Psoas muscle (tissue), 8 donors: ENCODE measurements around the gene EPN3. TPM values are rescaled to one million over a fixed set of nuclear protein-coding genes. Genes with fewer than 3 reads are reported as not detected.
A peak's percentile ranks its signal among the peaks of the same experiment; 100 is the strongest.

Experiments
- ATAC-seq, 4 donors: fragments of 200-7000 bp; cut with Tn5 transposase; one replicate each; pipeline ENCODE4 v1.9.1; 2020; ENCODE audit warnings: moderate library complexity in 3 of 4, mild to moderate bottlenecking in 2 of 4
- DNase-seq, 2 donors: peaks; one replicate each; pipeline ENCODE4 v3.0.0-alpha.2; 2020
- H3K27ac ChIP-seq: fragments of 200-600 bp; one replicate; pipeline ENCODE4 v1.8.0; 2022
- H3K27me3 ChIP-seq, 3 donors: fragments of 200-600 bp in 1 of 3; one replicate each; pipeline versions ENCODE4 v1.6.1 to v1.8.0; 2013 to 2022; ENCODE audit warnings: low read length in 2 of 3, mild to moderate bottlenecking in 2 of 3, moderate library complexity in 1 of 3; ENCODE audit not compliant: insufficient read depth in 3 of 3
- H3K36me3 ChIP-seq, 2 donors: fragments of 200-600 bp in 1 of 2; one replicate each; pipeline versions ENCODE4 v1.6.1 to v1.8.0; 2013 to 2022; ENCODE audit warnings: low read depth in 1 of 2, mild to moderate bottlenecking in 1 of 2, moderate library complexity in 1 of 2; ENCODE audit not compliant: insufficient read depth in 1 of 2
- H3K4me1 ChIP-seq: fragments of 200-600 bp; one replicate; pipeline ENCODE4 v1.8.0; 2022
- H3K4me3 ChIP-seq: fragments of 200-600 bp; one replicate; pipeline ENCODE4 v1.8.0; 2022; ENCODE audit warnings: mild to moderate bottlenecking
- H3K9me3 ChIP-seq: fragments of 200-600 bp; one replicate; pipeline ENCODE4 v1.8.0; 2022
- WGBS, 3 donors: extraction: QIAGEN DNeasy Blood & Tissue Kit; methylation state at CpG; one replicate each; pipeline versions ENCODE4 v1.1.6 to v1.1.7; 2013; 5-methylcytosine and 5-hydroxymethylcytosine counted together
- intact Hi-C, 2 donors: fragments of 100-400 bp; cut with DNase I; formaldehyde crosslinking; loops; one replicate each; pipeline versions ENCODE4 v1.11.0 to v1.14.2; 2022
- polyA plus RNA-seq, 3 donors: library from polyadenylated mRNA; stranded (reverse); fragments of 200-250 nt; gene quantifications; one replicate each; pipeline ENCODE4 v1.2.3, GENCODE V29; 2013
- total RNA-seq, 4 donors: library from RNA; stranded (reverse); fragmentation: NEBNext Ultra II Directional in 2 of 4; extraction: Animal tissue kit (Norgen Biotek cat#: 25700) in 2 of 4; gene quantifications; one replicate each; pipeline versions ENCODE4 v1.2.1 to v1.2.4, GENCODE V29; 2021 to 2023
- TF ChIP-seq, protein P1 (sequence below): fragments of 200-600 bp; IDR thresholded peaks from one replicate; pipeline ENCODE4 v1.8.0; 2022; ENCODE audit warnings: antibody characterized with exemption
- donor health status: healthy with polysubstance abuse.
- donor health status: DM: no; HTN: no; CAD: no; lungs with moderate emphysema.
- donor health status: Bipolar disorder and iron deficiency.
- donor health status: healthy.
- donor health status: DM: yes; HTN: yes; CAD: no.
- donor health status: DM: no; HTN: no; CAD: no.
- donor health status: DM: no; HTN: no; CAD: no.
- donor health status: DM: yes; HTN: yes; CAD: no.

Gene EPN3
- total and polyA plus RNA-seq, 7 donors = 0.03 to 0.15 (median 0.12) TPM; not detected in 4

DNA sequence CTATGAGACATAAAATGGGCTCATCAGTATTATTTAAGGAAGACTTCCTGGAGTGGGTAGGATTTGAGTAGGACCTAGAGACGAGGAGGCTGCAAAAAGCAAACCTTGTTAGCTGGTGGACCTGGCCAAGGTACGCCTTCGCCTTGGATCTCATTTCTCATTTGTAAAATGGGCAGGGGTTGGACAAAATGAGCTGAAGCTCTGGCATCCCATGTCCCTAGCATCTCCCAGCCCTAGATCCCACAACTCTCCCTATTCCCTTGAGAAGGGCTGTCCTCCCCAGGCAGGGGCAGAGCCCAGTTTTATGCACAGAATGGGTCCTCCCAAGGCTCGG is 14.1 kb downstream of the EPN3 start:
- 46 to 59% (median 54%) methylated on average over 4 of the region's 4 CpGs for WGBS, 3 donors
- TF ChIP-seq, protein P1, sequence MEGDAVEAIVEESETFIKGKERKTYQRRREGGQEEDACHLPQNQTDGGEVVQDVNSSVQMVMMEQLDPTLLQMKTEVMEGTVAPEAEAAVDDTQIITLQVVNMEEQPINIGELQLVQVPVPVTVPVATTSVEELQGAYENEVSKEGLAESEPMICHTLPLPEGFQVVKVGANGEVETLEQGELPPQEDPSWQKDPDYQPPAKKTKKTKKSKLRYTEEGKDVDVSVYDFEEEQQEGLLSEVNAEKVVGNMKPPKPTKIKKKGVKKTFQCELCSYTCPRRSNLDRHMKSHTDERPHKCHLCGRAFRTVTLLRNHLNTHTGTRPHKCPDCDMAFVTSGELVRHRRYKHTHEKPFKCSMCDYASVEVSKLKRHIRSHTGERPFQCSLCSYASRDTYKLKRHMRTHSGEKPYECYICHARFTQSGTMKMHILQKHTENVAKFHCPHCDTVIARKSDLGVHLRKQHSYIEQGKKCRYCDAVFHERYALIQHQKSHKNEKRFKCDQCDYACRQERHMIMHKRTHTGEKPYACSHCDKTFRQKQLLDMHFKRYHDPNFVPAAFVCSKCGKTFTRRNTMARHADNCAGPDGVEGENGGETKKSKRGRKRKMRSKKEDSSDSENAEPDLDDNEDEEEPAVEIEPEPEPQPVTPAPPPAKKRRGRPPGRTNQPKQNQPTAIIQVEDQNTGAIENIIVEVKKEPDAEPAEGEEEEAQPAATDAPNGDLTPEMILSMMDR = no peak
- H3K27ac ChIP-seq = peak overlapping the region; percentile 83
- no peak for ATAC-seq
- DNase-seq = no peak
- H3K4me1 ChIP-seq = peaks cover 7% of the 10 kb centered on the region
- no peaks in the 10 kb centered on the region for H3K9me3 ChIP-seq
- peaks cover 0 to 4% of the 10 kb centered on the region in 2 donors for H3K36me3 ChIP-seq
- intact Hi-C loops = loop anchor here (2.0 to 5.0 kb wide), 4 partner anchors 64 to 296 kb away; no protein-coding TSS in a partner anchor
- no peaks in the 10 kb centered on the region for H3K27me3 ChIP-seq
- peak overlapping the region; percentile 85 for H3K4me3 ChIP-seq

DNA sequence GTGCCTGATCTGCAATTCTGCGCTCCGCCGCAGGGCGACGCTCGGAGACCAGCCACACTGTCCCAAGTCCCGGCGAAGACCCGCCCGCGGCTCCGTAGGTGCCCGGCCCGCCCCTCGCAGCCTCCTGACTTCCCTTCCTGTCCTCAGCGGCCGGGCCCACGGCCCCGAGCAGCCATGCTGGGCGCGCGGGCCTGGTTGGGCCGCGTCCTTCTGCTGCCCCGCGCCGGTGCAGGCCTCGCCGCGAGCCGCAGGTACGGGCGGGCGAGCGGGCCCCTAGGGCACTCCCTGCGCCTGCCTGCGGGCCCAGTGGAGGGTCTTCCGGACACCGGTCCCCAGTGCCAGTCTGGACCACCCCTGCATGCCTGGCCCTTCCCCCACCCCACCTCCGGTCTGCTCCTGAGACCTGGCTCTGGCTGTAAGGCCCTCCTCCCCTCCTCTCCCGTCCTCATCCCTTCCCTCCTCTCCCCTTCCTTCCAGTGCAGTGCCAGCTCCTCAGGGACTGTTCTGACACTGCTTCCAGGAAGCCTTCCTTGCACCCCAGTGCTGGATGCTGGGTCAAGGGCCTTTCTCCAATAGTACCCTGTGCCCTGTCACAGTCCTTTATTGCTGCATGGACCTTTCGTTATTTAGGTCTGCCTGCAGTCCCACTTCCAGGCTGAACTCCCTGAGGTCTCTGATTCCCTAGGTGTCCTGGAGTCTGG is 14.7 kb downstream of the EPN3 start, which contains the start of gene SPATA20:
Gene SPATA20 (plus strand): TSS at position 140 of the 701 bp plus-strand sequence. CDS start 35 bp downstream, at position 175.
- H3K4me1 ChIP-seq = peaks cover 7% of the 10 kb centered on the region
- ATAC-seq (peak; percentile 82 to 90 (median 86)), DNase-seq (peak; percentile 91 to 94)
- H3K27me3 ChIP-seq = no peaks in the 10 kb centered on the region
- intact Hi-C loops = loop anchor here (2.0 to 5.0 kb wide), 4 partner anchors 65 to 296 kb away; no protein-coding TSS in a partner anchor
- H3K36me3 ChIP-seq = peaks cover 0 to 9% of the 10 kb centered on the region in 2 donors
- WGBS, 3 donors = 1 to 5% (median 2%) methylated on average over 18 to 42 of the region's 42 CpGs
- H3K9me3 ChIP-seq = no peaks in the 10 kb centered on the region
- TF ChIP-seq, protein P1 = peak; percentile 99
- H3K4me3 ChIP-seq = peak within 1 kb of the TSS; percentile 85
- peak within 1 kb of the TSS; percentile 83 for H3K27ac ChIP-seq

DNA sequence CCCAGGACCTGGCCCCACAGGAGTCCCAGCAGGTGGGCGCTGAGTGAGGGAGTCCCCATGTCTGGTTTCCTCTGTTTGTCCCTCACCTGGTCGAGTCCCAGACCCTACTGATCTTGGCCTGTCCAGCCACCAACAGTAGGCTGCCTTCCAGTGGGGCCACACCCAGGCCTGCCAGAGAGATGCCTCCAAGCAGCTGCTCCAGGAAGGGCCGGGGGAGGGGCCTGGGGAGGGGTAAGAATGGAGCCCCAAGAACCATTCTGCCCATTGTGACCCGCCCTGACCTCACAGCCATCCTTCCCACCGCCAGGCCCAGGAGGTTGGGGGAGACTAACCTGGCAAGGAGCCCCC is 15.2 kb downstream of the EPN3 start:
- ATAC-seq (peak; percentile 3 to 30 (median 14)), DNase-seq (no peak)
- peaks cover 0 to 13% of the 10 kb centered on the region in 2 donors for H3K36me3 ChIP-seq
- intact Hi-C loops = loop anchor here (2.0 to 5.0 kb wide), 5 partner anchors 65 to 295 kb away; no protein-coding TSS in a partner anchor
- no peaks in the 10 kb centered on the region for H3K9me3 ChIP-seq
- peaks cover 3% of the 10 kb centered on the region for H3K4me1 ChIP-seq
- TF ChIP-seq, protein P1 = no peak
- peak overlapping the region; percentile 83 for H3K27ac ChIP-seq
- WGBS, 3 donors = 38 to 68% (median 66%) methylated on average over 5 of the region's 5 CpGs
- H3K27me3 ChIP-seq = no peaks in the 10 kb centered on the region
- peak overlapping the region; percentile 85 for H3K4me3 ChIP-seq

DNA sequence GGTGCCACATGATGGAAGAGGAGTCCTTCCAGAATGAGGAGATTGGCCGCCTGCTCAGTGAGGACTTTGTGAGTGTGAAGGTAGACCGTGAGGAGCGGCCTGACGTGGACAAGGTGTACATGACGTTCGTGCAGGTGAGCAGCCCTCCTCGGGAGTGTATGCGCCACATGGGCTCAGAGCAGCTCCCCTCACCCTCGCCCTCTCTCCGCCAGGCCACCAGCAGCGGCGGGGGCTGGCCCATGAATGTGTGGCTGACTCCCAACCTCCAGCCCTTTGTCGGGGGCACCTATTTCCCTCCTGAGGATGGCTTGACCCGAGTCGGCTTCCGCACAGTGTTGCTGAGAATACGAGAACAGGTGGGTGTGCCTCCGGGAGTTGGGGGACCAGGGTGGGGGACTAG is 16.3 kb downstream of the EPN3 start:
- H3K4me3 ChIP-seq = no peak overlapping the region
- H3K27me3 ChIP-seq = no peaks in the 10 kb centered on the region
- DNase-seq = no peak
- TF ChIP-seq, protein P1 = no peak
- H3K9me3 ChIP-seq = no peaks in the 10 kb centered on the region
- no peak for ATAC-seq
- WGBS, 3 donors = 67 to 81% (median 80%) methylated on average over 18 of the region's 18 CpGs
- intact Hi-C loops = loop anchor here (1.0 to 5.0 kb wide), 5 partner anchors 67 to 293 kb away; no protein-coding TSS in a partner anchor
- H3K36me3 ChIP-seq = peaks cover 0 to 16% of the 10 kb centered on the region in 2 donors
- H3K27ac ChIP-seq = no peak overlapping the region
- H3K4me1 ChIP-seq = no peaks in the 10 kb centered on the region
